Astrocyte (in vitro differentiated cells and primary cell): Measurements from ENCODE around the gene STKLD1. TPM values are rescaled to one million over a fixed set of nuclear protein-coding genes. Genes with fewer than 3 reads are reported as not detected.

ENCODE experiments used
- DNase-seq: peaks from one replicate; pipeline ENCODE4 v3.0.0-alpha.2; 2010; ENCODE audit warnings: low read depth
- FAIRE-seq: peaks from 2 replicates; lab custom pipeline; 2011; peaks lifted over from hg19 to GRCh38; lab: Jason Lieb, UNC
- H2AFZ ChIP-seq: 2 replicates; pipeline ENCODE4 v1.6.0; 2012; ENCODE audit warnings: low read depth, low read length, inconsistent platforms
- H3K27ac ChIP-seq: 2 replicates; pipeline ENCODE4 v1.5.1; 2011; ENCODE audit warnings: low read depth, low read length, inconsistent platforms
- H3K27me3 ChIP-seq: 2 replicates; pipeline ENCODE4 v1.6.0; 2011; ENCODE audit warnings: low read length, inconsistent platforms; ENCODE audit not compliant: insufficient read depth
- H3K36me3 ChIP-seq: 2 replicates; pipeline ENCODE4 v1.5.1; 2011; ENCODE audit warnings: low read length, inconsistent platforms; ENCODE audit not compliant: insufficient read depth
- H3K4me1 ChIP-seq: 2 replicates; pipeline ENCODE4 v1.5.1; 2011; ENCODE audit warnings: low read length, inconsistent platforms; ENCODE audit not compliant: insufficient read depth
- H3K4me2 ChIP-seq: 2 replicates; pipeline ENCODE4 v1.6.0; 2012; ENCODE audit warnings: low read length, inconsistent platforms
- H3K4me3 ChIP-seq: 2 replicates; pipeline ENCODE4 v1.5.1; 2011; ENCODE audit warnings: low read depth, mild to moderate bottlenecking, low read length, inconsistent platforms; ENCODE audit not compliant: insufficient read depth
- H3K79me2 ChIP-seq: 2 replicates; pipeline ENCODE4 v1.6.0; 2012; ENCODE audit warnings: mild to moderate bottlenecking, low read length, inconsistent platforms; ENCODE audit not compliant: insufficient read depth
- H3K9ac ChIP-seq: 2 replicates; pipeline ENCODE4 v1.6.0; 2012; ENCODE audit warnings: mild to moderate bottlenecking, low read length, inconsistent platforms
- H3K9me3 ChIP-seq: 2 replicates; pipeline ENCODE4 v1.5.1; 2012; ENCODE audit warnings: low read depth, mild to moderate bottlenecking, low read length, inconsistent platforms; ENCODE audit not compliant: insufficient read depth
- H4K20me1 ChIP-seq: 2 replicates; pipeline ENCODE4 v1.6.0; 2012; ENCODE audit warnings: low read length, inconsistent platforms; ENCODE audit not compliant: insufficient read depth
- H3K27ac Mint-ChIP-seq: one replicate; pipeline ENCODE4 v1.8.0; 2021; ENCODE audit warnings: mild to moderate bottlenecking, mixed read lengths; ENCODE audit not compliant: unreplicated experiment
- H3K27me3 Mint-ChIP-seq: one replicate; pipeline ENCODE4 v1.8.0; 2021; ENCODE audit warnings: low read depth, mixed read lengths; ENCODE audit not compliant: unreplicated experiment
- H3K36me3 Mint-ChIP-seq: one replicate; pipeline ENCODE4 v1.8.0; 2021; ENCODE audit warnings: low read depth, mixed read lengths; ENCODE audit not compliant: unreplicated experiment
- H3K4me1 Mint-ChIP-seq: one replicate; pipeline ENCODE4 v1.8.0; 2021; ENCODE audit warnings: low read depth, mixed read lengths; ENCODE audit not compliant: unreplicated experiment
- H3K4me3 Mint-ChIP-seq: one replicate; pipeline ENCODE4 v1.8.0; 2021; ENCODE audit warnings: mild to moderate bottlenecking, moderate library complexity, mixed read lengths; ENCODE audit not compliant: unreplicated experiment
- H3K9me3 Mint-ChIP-seq: one replicate; pipeline ENCODE4 v1.8.0; 2021; ENCODE audit warnings: mild to moderate bottlenecking, mixed read lengths; ENCODE audit not compliant: unreplicated experiment
- CTCF ChIP-seq: IDR thresholded peaks from 2 replicates; pipeline ENCODE4 v1.5.1; 2011; ENCODE audit warnings: low read depth, mild to moderate bottlenecking, inconsistent platforms, low read length, moderate library complexity; ENCODE audit not compliant: insufficient read depth
- EZH2 ChIP-seq: IDR thresholded peaks from 2 replicates; pipeline ENCODE4 v1.6.1; 2012; ENCODE audit warnings: mild to moderate bottlenecking, low read length, inconsistent platforms; ENCODE audit not compliant: insufficient read depth
- total RNA-seq: library from RNA; stranded (reverse); gene quantifications from 2 replicates; pipeline ENCODE4 v1.2.1, GENCODE V29; 2021

STKLD1 gene
- total RNA-seq, 1 donor from 2014 or later: 0.82 TPM

GRCh38 chr9:133331641-133332380 is 44.4 kb upstream of the STKLD1 start:
- Mint-ChIP-seq H3K4me1 (peaks cover 14% of the 10 kb centered on the region), H3K27ac (peak overlapping the region; percentile 34), H3K27me3 (peaks cover 1% of the 10 kb centered on the region), H3K9me3 (no peaks in the 10 kb centered on the region), H3K36me3 (peaks cover 19% of the 10 kb centered on the region), H3K4me3 (no peak overlapping the region)
- TF ChIP-seq EZH2 (no peak), CTCF (no peak)
- Histone ChIP-seq H3K36me3 (peaks cover 24% of the 10 kb centered on the region), H3K9me3 (no peaks in the 10 kb centered on the region), H3K4me3 (no peak overlapping the region), H3K4me1 (peaks cover 7% of the 10 kb centered on the region), H2AFZ (no peak overlapping the region), H3K9ac (no peak overlapping the region), H3K27me3 (no peaks in the 10 kb centered on the region), H3K4me2 (no peak overlapping the region), H3K79me2 (peaks cover 36% of the 10 kb centered on the region), H4K20me1 (peaks cover 40% of the 10 kb centered on the region), H3K27ac (no peak overlapping the region)
- no peak for FAIRE-seq
- no peak for DNase-seq

- H3K4me2 ChIP-seq: no peak overlapping the region
- H3K4me3 Mint-ChIP-seq: no peak overlapping the region
- no peak overlapping the region for H2AFZ ChIP-seq
- peaks cover 40% of the 10 kb centered on the region for H4K20me1 ChIP-seq
- peaks cover 36% of the 10 kb centered on the region for H3K79me2 ChIP-seq
- peaks cover 7% of the 10 kb centered on the region for H3K4me1 ChIP-seq
- H3K27ac Mint-ChIP-seq: no peak overlapping the region
- FAIRE-seq: no peak
- no peak for DNase-seq
- H3K27me3 Mint-ChIP-seq: peaks cover 1% of the 10 kb centered on the region
- TF ChIP-seq CTCF: no peak
- TF ChIP-seq EZH2: no peak
- no peak overlapping the region for H3K27ac ChIP-seq
- H3K36me3 Mint-ChIP-seq: peaks cover 19% of the 10 kb centered on the region
- H3K9me3 Mint-ChIP-seq: no peaks in the 10 kb centered on the region
- H3K4me1 Mint-ChIP-seq: peaks cover 14% of the 10 kb centered on the region
- peaks cover 24% of the 10 kb centered on the region for H3K36me3 ChIP-seq
- H3K9me3 ChIP-seq: no peaks in the 10 kb centered on the region
- no peak overlapping the region for H3K4me3 ChIP-seq
- H3K27me3 ChIP-seq: no peaks in the 10 kb centered on the region
- H3K9ac ChIP-seq: no peak overlapping the region
These were observed 43.8 kb upstream of the STKLD1 start for GRCh38 chr9:133332381-133332730.

- Histone ChIP-seq H3K4me3 (no peak overlapping the region), H3K27me3 (no peaks in the 10 kb centered on the region), H3K9me3 (no peaks in the 10 kb centered on the region), H2AFZ (no peak overlapping the region), H3K4me2 (no peak overlapping the region), H3K9ac (no peak overlapping the region), H3K4me1 (peaks cover 7% of the 10 kb centered on the region), H3K79me2 (peaks cover 36% of the 10 kb centered on the region), H3K27ac (no peak overlapping the region), H4K20me1 (peaks cover 40% of the 10 kb centered on the region), H3K36me3 (peaks cover 24% of the 10 kb centered on the region)
- Mint-ChIP-seq H3K27me3 (no peaks in the 10 kb centered on the region), H3K27ac (no peak overlapping the region), H3K9me3 (no peaks in the 10 kb centered on the region), H3K4me3 (peak overlapping the region; percentile 14), H3K4me1 (peaks cover 14% of the 10 kb centered on the region), H3K36me3 (peaks cover 14% of the 10 kb centered on the region)
- FAIRE-seq: no peak
- TF ChIP-seq CTCF (no peak), EZH2 (no peak)
- no peak for DNase-seq
These were observed 43.2 kb upstream of the STKLD1 start for GRCh38 chr9:133333011-133333410.
